Endothelial cell of umbilical vein (primary cell): ENCODE data around the gene CNTROB. TPM values are rescaled to one million over a fixed set of nuclear protein-coding genes. Genes with fewer than 3 reads are reported as not detected.

Experiments
- BruUV-seq: library from RNA; stranded (reverse); fragments of 400-500 nt; replicated peaks from 2 replicates; lab custom pipeline; 2021; lab: Mats Ljungman, UMichigan
- CTCF ChIA-PET: fragments of 300-600, 350-600 bp; sonication (Branson Sonifier 250); formaldehyde crosslinking; loops from one replicate; lab custom pipeline; 2021; ENCODE audit warnings: antibody characterized with exemption, inconsistent platforms; lab: Charles Lee
- POLR2A ChIA-PET: fragments of 300-600, 350-600 bp; sonication (Branson Sonifier 250); formaldehyde crosslinking; loops from one replicate; lab custom pipeline; 2021; ENCODE audit warnings: antibody characterized with exemption, inconsistent platforms; lab: Charles Lee
- DNase-seq: peaks from one replicate; pipeline ENCODE4 v3.0.0-alpha.2; 2011; ENCODE audit warnings: low read depth, low spot score
- FAIRE-seq: peaks from 2 replicates; lab custom pipeline; 2011; peaks lifted over from hg19 to GRCh38; lab: Jason Lieb, UNC
- H2AFZ ChIP-seq: 2 replicates; pipeline ENCODE4 v1.6.0; 2012; ENCODE audit warnings: low read depth, low read length, control low read depth, inconsistent platforms
- H3K27ac ChIP-seq: 2 replicates; pipeline ENCODE4 v1.5.1; 2011; ENCODE audit warnings: low read depth, mild to moderate bottlenecking, control low read depth, low read length, moderate library complexity; ENCODE audit not compliant: insufficient read depth
- H3K27me3 ChIP-seq, 2 experiments: 2 replicates each; pipeline versions ENCODE4 v1.6.0 to v1.6.1; 2011; ENCODE audit warnings: low read length in 2 of 2, mixed read lengths in 1 of 2; ENCODE audit not compliant: control insufficient read depth in 2 of 2, insufficient read depth in 2 of 2
- H3K36me3 ChIP-seq, 2 experiments: 2 replicates in 1 of 2; 3 replicates in 1 of 2; pipeline ENCODE4 v1.5.1; 2011; ENCODE audit warnings: low read length in 2 of 2, mild to moderate bottlenecking in 1 of 2, moderate library complexity in 1 of 2; ENCODE audit not compliant: control insufficient read depth in 2 of 2, insufficient read depth in 2 of 2; ENCODE audit errors: extremely low read depth in 1 of 2
- H3K4me1 ChIP-seq: 3 replicates; pipeline ENCODE4 v1.5.1; 2011; ENCODE audit warnings: mild to moderate bottlenecking, low read length; ENCODE audit not compliant: control insufficient read depth, insufficient read depth; ENCODE audit errors: extremely low read depth
- H3K4me2 ChIP-seq: 2 replicates; pipeline ENCODE4 v1.6.1; 2011; ENCODE audit warnings: low read length, control low read depth, mixed read lengths; ENCODE audit not compliant: insufficient read depth
- H3K4me3 ChIP-seq, 3 experiments: fragments of 200-600 bp in 1 of 3; sonication (generic), shearing (Covaris generic) in 1 of 3; replicated peaks in 1 of 3; 2 replicates each; pipeline ENCODE4 v1.5.1; 2011 to 2016; ENCODE audit warnings: control low read depth in 3 of 3, low read length in 3 of 3, mild to moderate bottlenecking in 2 of 3, inconsistent platforms in 1 of 3, low read depth in 1 of 3, moderate library complexity in 1 of 3; ENCODE audit not compliant: insufficient read depth in 1 of 3
- H3K79me2 ChIP-seq: 2 replicates; pipeline ENCODE4 v1.6.0; 2012; ENCODE audit warnings: low read length, inconsistent platforms; ENCODE audit not compliant: control insufficient read depth, insufficient read depth
- H3K9ac ChIP-seq: replicated peaks from 2 replicates; pipeline ENCODE3; 2011; ENCODE audit warnings: low read length, control low read depth; ENCODE audit not compliant: insufficient read depth; ENCODE audit errors: extremely low read depth
- H3K9me1 ChIP-seq: replicated peaks from 3 replicates; pipeline ENCODE4 v1.6.0; 2011; ENCODE audit warnings: mild to moderate bottlenecking, low read length; ENCODE audit not compliant: control insufficient read depth, insufficient read depth; ENCODE audit errors: extremely low read depth
- H3K9me3 ChIP-seq: replicated peaks from 2 replicates; pipeline ENCODE4 v1.5.1; 2012; ENCODE audit warnings: low read length, inconsistent platforms; ENCODE audit not compliant: control insufficient read depth, insufficient read depth
- H4K20me1 ChIP-seq: replicated peaks from 2 replicates; pipeline ENCODE3; 2011; ENCODE audit warnings: mild to moderate bottlenecking, low read length; ENCODE audit not compliant: control insufficient read depth, insufficient read depth; ENCODE audit errors: extremely low read depth
- CTCF ChIP-seq, 2 donors: IDR thresholded peaks; 1 replicate in 1 of 2; 2 replicates in 1 of 2; pipeline ENCODE4 v1.5.1; 2011; ENCODE audit warnings: low read length in 2 of 2, mild to moderate bottlenecking in 2 of 2, moderate library complexity in 2 of 2, control low read depth in 1 of 2, inconsistent platforms in 1 of 2, low read depth in 1 of 2; ENCODE audit not compliant: insufficient read depth in 1 of 2; ENCODE audit errors: extremely low read depth in 1 of 2
- EZH2 ChIP-seq: IDR thresholded peaks from 2 replicates; pipeline ENCODE4 v1.6.1; 2012; ENCODE audit warnings: borderline replicate concordance, low read depth, mild to moderate bottlenecking, moderate library complexity, low read length, inconsistent platforms; ENCODE audit not compliant: severe bottlenecking
- FOS ChIP-seq: IDR thresholded peaks from 2 replicates; pipeline ENCODE4 v1.6.1; 2011; ENCODE audit warnings: mild to moderate bottlenecking, low read length, moderate library complexity, borderline replicate concordance; ENCODE audit not compliant: insufficient read depth
- GATA2 ChIP-seq: IDR thresholded peaks from 2 replicates; pipeline ENCODE4 v1.7.0; 2011; ENCODE audit warnings: low read depth, mild to moderate bottlenecking, moderate library complexity, mixed read lengths, low read length; ENCODE audit not compliant: insufficient read length, insufficient read depth
- JUN ChIP-seq: IDR thresholded peaks from 2 replicates; pipeline ENCODE4 v1.6.1; 2011; ENCODE audit warnings: borderline replicate concordance, low read depth; ENCODE audit not compliant: insufficient read length, insufficient read depth
- MAX ChIP-seq: IDR thresholded peaks from 2 replicates; pipeline ENCODE4 v1.6.1; 2011; ENCODE audit not compliant: insufficient read depth, insufficient read length
- MYC ChIP-seq: IDR thresholded peaks from one replicate; pipeline ENCODE4 v1.6.1; 2011; ENCODE audit warnings: mild to moderate bottlenecking, low read depth, low read length
- POLR2AphosphoS5 ChIP-seq: IDR thresholded peaks from 2 replicates; pipeline ENCODE4 v1.6.1; 2012; ENCODE audit warnings: low read depth, mild to moderate bottlenecking, control low read depth, low read length, moderate library complexity; ENCODE audit not compliant: insufficient read depth
- dilution Hi-C: fragments of 300-500 bp; cut with MboI; formaldehyde crosslinking; loops from one replicate; pipeline ENCODE4 v1.15.0; 2019; ENCODE audit warnings: low sequenced_read_pairs; ENCODE audit not compliant: extremely low pct_ligation_motif_present
- intact Hi-C: fragments of 100-400 bp; cut with micrococcal nuclease; formaldehyde crosslinking; loops from one replicate; pipeline ENCODE4 v1.10.0; 2022
- polyA plus RNA-seq, 4 experiments: library from polyadenylated mRNA; depleted of rRNA in 3 of 4; stranded (reverse) in 3 of 4; unstranded in 1 of 4; fragments of >200 nt; gene quantifications; 2 replicates each; pipeline versions ENCODE4 v1.2.1 to v1.2.3, GENCODE V29; 2011 to 2012; ENCODE audit warnings: missing spikeins in 1 of 4
- total RNA-seq: library from RNA; stranded (reverse); gene quantifications from 2 replicates; pipeline ENCODE4 v1.2.3, GENCODE V29; 2021

Gene CNTROB
- total and polyA plus RNA-seq, 2 donors (not counting 3 experiments of a cell fraction or from before 2014, with no cell fraction given): 24.9 to 47.2 TPM

- H3K4me2 ChIP-seq: no peak overlapping the region
- intact Hi-C loops (loop anchor here (1.0 kb wide), 1 partner anchor 35 kb away; no protein-coding TSS in a partner anchor), dilution Hi-C loops (no loop called here)
- FAIRE-seq (no peak), DNase-seq (no peak)
- no peak overlapping the region for H2AFZ ChIP-seq
- ChIA-PET POLR2A (no interaction called here), CTCF (interaction anchor here (0.6 to 7.1 kb wide), 7 partner anchors 13 to 93 kb away, joined by 3 to 58 read pairs (median 3); no protein-coding TSS in a partner anchor)
- no TSS peak for BruUV-seq
- H3K27ac ChIP-seq: no peak overlapping the region
- TF ChIP-seq MYC (no peak), EZH2 (no peak), POLR2AphosphoS5 (no peak), JUN (no peak), FOS (no peak), MAX (no peak), GATA2 (no peak)
- no peaks in the 10 kb centered on the region for H3K9me1 ChIP-seq
- no peaks in the 10 kb centered on the region for H3K27me3 ChIP-seq
- no peak overlapping the region for H3K4me3 ChIP-seq
- no peaks in the 10 kb centered on the region for H3K79me2 ChIP-seq
- H3K9me3 ChIP-seq: no peaks in the 10 kb centered on the region
- peaks cover 43 to 67% of the 10 kb centered on the region in 2 experiments for H3K36me3 ChIP-seq
- no peak overlapping the region for H3K9ac ChIP-seq
- no peaks in the 10 kb centered on the region for H3K4me1 ChIP-seq
- no peaks in the 10 kb centered on the region for H4K20me1 ChIP-seq
Observed at GRCh38 chr17:7897090-7897489, 34.9 kb upstream of the CNTROB start.

DNA sequence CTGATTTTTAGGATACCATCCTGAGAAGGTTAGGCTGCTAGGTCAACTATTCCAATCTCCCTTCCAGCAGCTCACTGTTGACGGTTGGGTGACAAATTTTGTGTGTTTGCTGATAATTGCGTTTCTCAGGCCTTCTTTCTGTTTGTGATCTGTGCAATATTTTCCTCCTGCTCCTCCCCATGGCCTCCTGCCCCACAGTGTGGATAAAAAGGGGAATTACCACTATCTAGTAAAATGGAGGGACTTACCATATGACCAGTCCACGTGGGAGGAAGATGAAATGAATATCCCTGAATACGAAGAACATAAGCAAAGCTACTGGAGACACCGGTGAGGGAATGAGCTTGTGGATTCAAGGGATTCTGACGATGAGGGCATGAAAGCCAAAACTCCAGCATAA, 34.2 kb upstream of the CNTROB start:
- Histone ChIP-seq H3K36me3 (peaks cover 44 to 72% of the 10 kb centered on the region in 2 experiments), H3K79me2 (no peaks in the 10 kb centered on the region), H2AFZ (no peak overlapping the region), H3K9me1 (no peaks in the 10 kb centered on the region), H3K27ac (no peak overlapping the region), H3K9ac (no peak overlapping the region), H3K4me1 (no peaks in the 10 kb centered on the region), H3K27me3 (no peaks in the 10 kb centered on the region), H4K20me1 (no peaks in the 10 kb centered on the region), H3K9me3 (no peaks in the 10 kb centered on the region), H3K4me3 (no peak overlapping the region), H3K4me2 (no peak overlapping the region)
- no peak for FAIRE-seq
- DNase-seq: peak; percentile 51
- dilution Hi-C loops (no loop called here), intact Hi-C loops (loop anchor here (1.0 kb wide), 1 partner anchor 35 kb away; no protein-coding TSS in a partner anchor)
- CTCF ChIA-PET: interaction anchor here (0.6 to 7.1 kb wide), 12 partner anchors 14 to 155 kb away, joined by 3 to 58 read pairs (median 3); partner anchors contain the start of gene KDM6B
- TF ChIP-seq CTCF (IDR thresholded peaks at IDR 0.05; ENCODE audit: extremely low read depth in 1 of 2, insufficient read depth in 1 of 2, low read depth in 1 of 2, low read length in 2 of 2) (peak; percentile 26 to 29), MYC (no peak), FOS (no peak)
- POLR2A ChIA-PET: no interaction called here
- no TSS peak for BruUV-seq
